SKM-1 (cell line): ENCODE results near the gene DDR2.

Experiments used
- DNase-seq: peaks from one replicate; lab custom pipeline; 2025; ENCODE audit not compliant: unreplicated experiment; lab: John Stamatoyannopoulos, UW

Gene DDR2

DNA sequence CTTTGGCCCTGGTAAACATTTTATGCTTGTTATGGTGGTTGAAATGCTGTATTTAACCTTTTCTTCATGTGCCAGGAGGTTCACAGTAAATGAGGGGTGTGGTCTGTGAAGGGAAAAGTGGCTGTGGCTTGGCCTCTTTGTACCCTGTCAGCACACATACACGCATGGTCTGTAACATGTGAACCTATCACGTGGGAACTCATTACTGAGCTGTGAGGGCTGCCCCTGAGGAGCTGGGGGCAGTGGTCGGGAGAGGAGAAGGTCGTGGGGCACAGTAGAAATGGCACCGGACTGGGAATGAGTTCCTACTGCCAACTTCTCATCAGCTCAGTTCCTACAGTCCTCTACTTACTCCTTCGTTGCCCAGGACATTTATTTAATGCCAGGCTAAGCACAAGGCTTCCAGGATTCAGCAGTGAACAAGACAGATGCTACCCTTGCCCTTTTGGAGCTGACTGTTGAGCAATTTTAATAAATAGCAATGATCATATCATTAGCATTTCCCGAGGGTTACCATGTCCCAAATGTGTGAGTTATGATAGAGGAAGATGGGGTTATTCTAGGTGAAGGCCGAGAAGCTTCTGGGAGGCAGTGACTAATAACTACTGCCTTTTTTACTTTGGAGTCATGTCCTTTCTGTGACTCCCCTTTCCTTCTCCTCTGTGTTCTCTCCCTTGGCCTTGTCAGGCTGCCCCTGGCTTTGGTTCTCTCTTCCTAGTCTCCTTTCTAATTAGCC lies 38.8 kb downstream of the DDR2 start:
- DNase-seq: no peak

DNA sequence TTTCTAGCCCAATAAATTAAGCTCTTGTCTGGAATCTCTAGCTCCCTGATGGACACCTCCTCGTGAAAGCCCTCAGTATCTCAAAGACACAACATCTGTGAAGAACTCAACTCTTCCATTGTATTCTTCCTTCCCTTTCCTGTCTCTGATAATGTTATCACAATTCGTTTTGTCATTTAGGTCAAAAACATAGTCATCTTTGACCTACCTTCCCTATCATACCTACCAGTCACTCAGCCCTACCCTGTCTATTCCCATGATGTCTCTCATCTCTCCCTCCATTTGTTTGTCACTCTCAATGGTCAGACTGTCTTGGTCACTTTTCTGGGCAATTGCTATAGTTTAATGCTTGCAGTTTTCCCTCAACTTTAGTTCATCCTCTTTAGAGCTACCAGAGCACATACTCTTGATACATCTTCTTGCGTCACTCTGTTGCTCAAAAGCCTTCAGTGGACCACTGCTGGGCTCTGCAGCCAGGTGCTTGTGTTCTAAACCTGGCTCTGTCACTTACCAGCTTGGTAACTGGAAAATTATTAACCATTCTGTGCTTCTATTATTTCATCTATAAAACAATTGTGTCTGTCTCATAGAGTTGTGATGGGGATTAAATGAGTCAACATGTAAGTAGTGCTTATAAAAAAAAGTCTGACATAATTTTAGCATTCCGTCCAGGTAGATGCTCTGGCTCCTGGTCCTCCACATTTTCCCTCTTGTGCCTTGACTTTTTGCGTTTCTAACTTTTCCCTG lies 39.6 kb downstream of the DDR2 start:
- DNase-seq: no peak

DNA sequence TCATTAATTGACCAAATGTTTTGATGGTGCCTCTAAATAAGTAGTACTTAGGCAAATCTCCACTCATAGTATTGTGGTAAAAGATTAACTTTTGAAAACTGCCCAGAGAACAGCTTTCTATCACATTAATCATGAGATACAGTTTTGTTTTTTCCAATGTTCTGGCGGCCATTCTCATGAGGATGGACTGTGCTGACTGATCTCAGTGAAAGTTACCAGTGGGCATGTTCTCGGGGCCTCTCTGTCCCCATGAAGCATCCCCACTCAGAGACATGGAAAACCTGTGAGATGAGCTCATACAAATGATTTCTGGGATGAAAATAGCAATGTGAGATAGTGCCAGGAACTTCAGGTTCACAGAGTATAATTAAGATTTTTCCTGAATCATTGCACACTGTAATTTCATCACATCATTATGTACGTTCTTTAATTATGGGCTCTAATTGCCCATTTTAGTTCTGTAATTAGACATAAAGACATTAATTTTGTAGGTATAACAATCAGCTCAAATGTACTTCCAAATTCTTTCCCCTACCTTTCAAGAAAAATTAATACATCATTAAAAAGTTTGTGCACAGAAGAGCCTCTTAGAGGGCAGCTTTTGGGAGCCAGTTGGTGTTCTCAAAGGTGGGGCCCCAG lies 40.5 kb downstream of the DDR2 start:
- no peak for DNase-seq

DNA sequence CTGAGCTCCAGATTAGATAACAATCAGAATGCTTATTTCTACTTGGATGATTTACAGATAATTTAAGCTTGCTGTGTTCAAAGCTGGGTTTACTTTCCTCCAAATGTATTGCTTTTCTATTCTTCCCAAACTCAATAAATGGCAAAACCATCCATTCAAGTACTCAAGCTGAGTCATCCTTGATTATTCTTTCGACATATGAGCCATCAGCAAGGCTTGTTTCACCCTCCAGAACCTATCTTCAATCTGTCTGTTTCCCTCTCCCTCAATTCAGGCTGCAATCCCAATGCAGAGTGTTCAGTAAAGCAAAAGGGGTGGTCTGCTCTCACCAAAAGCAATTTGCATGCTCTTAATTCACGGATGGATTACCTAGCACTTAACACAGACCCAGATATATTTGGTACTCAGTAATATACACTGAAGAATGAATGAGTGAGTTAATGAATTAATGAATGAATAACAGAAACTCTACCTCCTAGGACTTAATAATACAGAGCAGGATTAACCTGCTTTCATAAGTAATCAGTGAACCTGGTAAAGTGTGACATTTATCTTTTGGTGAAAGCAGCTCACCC lies 41.9 kb downstream of the DDR2 start:
- no peak for DNase-seq

DNA sequence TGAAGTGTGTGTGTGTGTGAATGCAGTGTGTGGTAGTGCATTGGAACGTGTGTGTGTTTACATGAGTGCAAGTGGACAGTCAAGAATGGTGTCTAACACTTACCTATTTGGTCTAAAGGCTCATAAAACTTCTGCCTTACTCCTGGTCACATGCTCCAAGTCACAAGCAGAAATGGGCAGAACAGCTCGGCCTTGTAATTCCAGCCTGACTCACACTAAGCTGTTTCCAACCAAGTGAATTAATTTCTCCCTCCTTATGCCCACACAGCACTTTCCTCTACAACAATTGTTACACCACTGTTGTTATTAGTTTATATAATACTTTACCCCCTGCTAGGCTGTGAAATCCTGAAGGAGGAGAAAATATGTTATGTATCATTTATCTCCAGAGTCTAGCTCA lies 43.8 kb downstream of the DDR2 start:
- no peak for DNase-seq

DNA sequence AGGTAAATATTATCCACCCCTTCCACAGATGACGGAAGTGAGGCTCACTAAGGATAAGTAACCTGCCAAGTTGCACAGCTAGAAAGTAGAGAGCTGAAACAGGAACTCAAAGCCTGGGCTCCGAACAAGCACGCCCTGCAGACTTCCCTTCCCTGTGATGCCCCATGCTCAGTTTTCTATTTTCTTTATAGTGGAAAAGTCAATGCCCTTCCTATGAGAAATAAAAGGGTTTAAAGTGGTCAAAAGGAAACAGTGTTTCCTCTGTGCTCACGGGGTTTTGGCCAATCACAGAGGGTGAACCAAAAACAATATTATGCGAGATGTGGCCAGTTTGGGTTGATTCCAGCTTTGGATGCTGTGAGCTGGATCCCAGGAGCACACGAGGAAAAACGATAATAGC lies 44.5 kb downstream of the DDR2 start:
- DNase-seq: no peak

DNA sequence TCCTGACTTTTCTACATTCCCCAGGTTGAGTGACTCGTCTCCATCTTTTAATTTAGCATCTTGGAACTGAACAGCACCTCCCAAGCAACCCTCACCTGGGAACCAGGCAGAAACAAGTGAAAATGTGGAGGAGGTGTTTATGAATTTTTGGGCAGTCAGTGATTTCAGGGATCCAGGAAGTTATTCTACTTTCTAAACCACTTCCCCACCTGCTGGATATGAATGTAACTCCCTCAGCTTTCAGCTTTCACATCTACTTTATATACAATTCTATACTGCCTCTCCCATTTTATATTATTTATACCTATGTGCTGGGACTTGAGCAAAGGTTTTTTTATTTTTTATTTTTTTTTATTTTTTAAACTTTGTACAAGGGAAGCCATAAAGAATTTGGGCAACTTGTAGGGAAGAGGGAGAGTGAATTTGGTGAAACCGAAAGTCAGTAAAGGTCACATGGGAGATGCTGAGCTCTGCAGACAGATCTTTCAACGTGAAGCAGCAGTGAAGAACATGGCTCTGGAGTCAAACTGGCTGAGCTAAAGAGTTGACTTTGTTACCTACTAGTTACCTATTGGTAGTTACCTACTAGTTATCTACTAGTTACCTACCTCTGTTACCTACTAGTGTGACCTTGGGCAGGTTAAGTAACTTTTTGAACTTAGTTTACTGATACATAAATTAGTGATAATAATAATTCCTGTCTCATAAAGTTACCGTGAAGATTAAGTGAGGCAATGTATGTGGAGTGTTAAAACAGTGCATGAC lies 45.5 kb downstream of the DDR2 start:
- no peak for DNase-seq

DNA sequence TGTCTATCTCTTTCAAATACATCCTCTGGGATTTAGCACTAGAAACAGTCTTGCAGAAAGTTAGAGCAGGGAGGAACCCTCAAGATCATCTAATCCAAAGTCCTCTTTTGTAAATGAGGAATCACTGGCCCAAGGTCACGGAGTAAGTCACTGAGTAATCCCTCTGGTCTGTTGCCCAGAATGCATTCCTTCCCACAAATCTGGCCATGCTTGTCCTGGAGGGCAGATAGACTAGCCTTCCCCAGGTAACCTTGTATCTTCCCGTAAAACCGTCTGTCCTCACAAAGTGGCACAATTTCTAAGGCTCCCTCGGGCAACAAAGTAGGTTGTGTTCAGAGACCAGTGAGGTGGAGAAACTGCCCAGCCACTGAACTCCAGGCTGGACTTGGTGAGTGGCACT lies 46.2 kb downstream of the DDR2 start:
- DNase-seq: no peak

DNA sequence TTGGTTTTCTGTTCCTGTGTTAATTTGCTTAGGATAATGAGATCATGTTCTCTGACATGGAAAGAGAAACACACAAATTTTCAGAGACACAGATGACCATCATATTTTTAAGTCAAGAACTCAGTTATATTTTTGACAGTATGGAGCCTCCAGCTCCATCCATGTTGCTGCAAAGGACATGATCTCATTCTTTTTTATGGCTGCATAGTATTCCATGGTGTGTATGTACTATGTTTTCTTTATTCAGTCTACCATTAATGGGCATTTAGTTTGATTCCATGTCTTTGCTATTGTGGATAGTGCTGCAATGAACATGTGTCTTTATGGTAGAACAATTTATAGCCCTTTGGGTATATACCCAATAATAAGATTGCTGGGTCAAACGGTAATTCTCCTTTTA lies 47.0 kb downstream of the DDR2 start:
- no peak for DNase-seq

DNA sequence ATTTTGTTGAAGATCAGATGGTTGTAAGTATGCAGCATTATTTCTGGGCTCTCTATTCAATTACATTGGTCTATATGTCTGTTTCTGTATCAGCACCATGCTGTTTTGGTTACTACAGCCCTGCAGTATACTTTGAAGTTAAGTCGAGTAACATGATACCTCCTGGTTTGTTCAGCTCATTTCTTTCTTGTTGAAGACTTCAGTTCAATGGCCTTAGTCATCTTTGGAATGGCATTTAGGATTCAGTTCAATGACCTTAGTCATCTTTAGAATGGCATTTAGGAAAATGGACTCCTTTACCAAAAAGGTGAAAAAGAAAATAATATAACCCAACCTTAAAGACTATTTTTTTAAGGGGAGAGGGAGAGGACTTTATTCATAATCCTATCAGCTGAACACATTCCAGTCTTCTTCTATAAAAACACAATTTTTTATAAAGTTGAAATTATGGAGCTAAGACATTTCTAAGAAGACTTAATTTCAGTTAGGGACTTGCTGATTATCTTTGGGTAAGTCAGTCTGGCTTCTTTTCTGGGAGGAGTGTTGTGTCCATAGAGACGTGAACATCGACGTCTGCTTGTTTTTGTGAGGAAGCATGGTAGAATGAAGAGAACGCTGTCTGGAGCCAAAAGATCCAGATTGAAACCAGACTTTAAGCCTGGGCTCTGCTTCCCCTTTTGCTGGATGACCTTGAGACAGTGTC lies 48.3 kb downstream of the DDR2 start:
- no peak for DNase-seq

DNA sequence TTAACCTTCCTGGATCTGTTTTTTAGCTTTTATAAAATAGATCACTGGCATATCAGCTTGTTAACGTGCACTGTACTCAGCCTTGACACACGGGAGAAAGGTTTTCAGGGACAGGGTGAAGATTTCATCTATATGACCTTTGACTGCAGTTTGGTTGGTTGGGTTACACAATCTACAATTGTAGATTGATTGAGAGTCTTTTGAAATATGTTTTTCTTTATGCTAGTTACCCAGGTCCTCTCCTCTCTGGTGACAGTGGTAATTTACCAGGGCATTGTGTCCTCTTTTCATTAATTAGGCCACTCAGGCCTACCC lies 48.8 kb downstream of the DDR2 start:
- DNase-seq: no peak

DNA sequence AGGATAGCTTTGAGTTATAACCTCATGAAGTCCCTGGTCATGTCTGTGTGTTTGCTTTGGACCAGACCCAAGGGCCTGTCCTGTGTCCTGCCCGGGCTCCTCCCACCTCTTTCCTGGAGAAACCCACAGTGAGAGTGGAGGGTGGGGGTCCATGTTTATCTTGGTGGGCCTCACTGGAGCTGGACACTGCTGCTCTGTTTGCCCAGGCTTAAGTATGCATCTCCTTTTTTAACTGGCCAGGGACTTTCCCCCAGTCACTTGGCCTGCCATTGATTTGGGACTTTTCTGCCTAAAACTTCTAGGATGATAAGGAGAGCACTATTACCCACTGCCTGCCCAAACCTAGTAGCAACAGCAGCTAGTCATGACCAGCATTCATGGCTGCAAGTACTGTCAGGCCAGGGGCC lies 49.8 kb downstream of the DDR2 start:
- DNase-seq: no peak

DNA sequence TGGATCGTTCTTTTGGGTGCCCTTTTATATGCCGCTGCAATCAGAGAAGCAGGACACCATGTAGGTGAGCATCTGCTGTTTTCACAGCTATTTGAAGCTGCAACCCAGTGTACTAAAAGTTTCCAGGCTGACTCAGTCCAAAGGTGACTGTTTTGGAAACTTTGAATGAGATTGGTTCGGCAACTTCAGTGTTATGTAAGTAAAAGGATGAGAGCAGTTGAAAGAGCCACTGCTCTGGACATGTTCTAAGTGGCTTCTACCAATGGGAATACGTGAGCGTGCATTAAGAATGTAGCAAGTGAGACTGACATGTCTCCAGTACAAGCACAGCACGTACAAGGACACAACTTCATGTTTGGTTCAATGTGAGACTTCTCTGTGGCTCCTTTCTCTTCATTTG lies 55.6 kb downstream of the DDR2 start:
- DNase-seq: no peak

DNA sequence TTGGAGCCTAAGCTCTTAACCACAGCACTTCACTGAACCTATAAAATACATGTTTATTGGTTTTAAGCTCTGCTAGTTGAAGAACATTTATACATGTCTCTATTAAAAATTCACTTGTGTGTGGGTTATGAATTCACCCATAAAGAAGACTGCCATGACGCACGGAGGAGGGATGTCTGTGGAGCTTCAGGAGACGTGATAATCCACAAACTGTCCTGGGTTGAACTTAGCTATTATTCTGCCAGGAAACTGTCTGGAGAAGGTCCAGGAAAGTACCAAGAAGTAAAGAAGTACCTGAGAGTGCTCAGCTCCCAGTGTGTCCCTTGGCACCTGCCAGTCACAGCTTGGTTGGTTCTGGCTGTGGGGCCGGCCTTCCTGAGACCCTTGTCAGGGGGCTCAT lies 56.3 kb downstream of the DDR2 start:
- DNase-seq: no peak

DNA sequence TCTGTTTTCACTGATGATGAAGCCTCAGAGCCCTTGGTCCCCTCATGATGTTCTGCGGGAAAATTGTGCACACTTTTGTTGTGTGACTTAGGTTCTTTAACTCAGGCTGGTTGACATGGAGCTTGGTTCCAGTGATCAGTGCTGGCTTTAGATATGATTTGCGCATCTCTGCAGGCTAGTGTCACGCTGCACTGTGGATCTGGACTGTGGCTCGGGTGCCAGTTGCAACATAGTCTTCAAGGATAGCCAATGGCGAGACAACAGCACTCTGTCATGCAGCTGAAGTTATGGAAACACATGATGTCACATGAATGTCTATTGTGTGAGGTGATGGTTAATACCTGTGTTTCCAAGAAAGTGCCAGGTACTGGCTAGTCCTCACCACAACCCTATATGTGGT lies 56.7 kb downstream of the DDR2 start:
- DNase-seq: no peak

DNA sequence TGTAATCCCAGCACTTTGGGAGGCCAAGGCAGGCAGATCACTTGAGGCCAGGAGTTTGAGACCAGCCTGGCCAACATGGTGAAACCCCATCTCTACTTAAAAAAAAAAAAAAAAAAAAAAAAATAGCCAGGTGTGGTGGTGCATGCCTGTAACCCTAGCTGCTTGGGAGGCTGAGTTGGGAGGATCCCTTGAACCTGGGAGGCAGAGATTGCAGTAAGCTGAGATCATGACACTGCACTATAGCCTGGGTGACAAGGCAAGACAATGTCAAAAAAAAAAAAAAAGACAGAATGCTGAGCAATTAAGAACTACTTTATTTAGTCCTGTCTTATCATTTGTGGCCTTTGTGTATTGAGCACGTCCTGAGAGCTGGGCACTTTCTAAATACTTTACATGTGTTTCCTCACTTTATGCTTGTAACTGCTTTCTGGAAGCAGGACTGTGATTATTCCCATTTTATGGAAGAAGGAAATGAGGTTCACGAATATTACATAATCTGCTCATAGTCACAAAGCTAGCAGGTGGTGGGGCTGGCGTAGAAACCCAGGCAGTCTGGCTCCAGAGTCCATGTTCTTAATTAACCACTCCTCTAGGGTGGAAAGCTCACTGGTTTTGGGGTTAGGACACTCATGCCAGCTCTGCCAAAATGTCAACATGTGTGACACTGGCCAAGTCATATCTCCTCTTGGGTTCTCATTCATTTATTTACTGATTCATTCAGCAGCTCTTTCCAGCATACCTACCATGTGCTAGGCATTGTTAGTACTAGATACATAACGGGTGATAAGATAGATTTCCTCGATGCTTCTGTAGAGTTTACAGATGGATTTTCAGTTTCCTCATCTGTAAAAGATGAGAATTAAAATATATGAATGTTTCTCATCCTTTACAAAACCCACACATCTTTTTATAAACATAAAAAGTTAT lies 57.7 kb downstream of the DDR2 start:
- no peak for DNase-seq

DNA sequence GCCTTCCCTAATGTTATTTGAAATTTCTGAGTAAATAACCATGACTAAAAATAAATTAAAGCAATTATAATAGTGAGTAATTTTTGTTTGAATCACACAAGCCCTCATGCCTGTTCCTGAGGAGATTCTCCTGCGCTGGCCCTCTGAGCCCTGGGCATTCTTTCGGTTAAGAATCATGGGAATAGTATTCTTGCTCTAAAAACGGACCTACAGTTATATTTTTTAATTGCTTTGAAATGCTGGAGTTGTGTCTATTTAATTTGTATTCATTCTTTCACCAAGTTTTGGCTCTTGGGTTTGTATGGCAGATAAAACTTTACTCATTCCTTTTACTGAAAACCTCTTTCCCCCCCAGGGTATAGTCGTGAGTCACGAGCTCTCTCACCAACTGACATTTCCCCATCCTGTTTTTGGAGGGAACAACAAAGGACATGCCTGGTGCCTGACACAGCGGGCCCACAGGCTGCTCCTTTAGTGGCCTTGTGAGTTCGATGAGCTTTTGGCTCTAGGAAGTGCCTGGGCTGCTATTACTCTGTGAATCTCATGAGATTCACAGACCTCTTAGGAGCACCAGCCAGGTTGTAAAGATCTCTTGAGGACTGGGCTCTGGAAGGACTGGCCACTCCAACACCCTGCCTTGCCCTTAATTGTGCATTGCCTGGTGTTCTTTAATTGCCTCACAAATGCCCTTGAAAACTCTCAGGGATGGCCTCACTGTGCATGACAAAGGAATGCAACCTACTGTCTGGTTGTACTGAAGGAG lies 58.6 kb downstream of the DDR2 start:
- DNase-seq: no peak

DNA sequence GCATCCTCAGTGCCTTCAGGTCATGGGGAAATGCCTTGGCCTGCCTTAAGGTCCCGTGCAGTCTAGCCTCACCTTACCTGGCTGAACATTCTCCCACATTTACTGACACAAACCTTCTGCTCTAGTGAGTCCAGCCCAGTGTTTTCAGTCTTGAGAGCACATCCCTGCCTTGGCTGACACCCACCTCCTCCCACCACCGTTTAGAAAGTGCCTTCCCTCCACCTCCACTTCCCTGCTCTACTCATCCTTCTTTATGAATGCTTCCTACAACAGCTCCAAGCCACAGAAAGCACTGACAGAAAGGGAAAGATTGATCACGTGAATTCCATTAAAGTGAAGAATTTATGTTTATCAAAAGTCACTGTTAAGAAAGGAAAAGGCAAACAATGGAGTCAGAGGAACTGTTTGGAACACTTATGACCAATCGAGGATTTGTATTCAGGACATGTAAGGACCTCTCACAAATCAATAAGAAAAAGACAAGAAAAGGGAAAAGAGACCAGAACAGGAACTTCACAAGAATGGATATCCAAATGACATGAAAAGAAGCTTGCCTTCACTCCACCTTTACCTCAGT lies 59.8 kb downstream of the DDR2 start:
- no peak for DNase-seq

DNA sequence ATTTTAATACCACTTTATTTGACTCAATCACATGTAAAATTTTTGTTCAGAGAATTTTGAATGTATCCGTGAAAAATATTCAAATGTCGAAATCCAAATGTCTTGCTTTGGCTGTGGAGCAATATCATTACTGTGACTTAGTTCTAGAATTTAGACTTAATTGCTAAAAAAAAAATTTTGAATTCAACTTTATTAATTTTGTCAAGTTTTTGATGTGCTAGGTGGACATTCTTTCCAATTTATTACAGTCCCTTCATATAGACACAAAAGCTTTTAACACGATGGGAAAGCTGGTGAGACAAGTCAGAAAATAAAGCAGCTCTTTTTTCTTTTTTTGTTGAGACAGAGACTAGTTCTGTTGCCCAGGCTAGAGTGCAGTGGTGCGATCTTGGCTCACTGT lies 62.6 kb downstream of the DDR2 start:
- DNase-seq: no peak
